C4-2B (cell line): ENCODE results near the gene ST6GALNAC3.

Source experiments
- H3K27ac ChIP-seq: fragments of 450-650 bp; 2 replicates; pipeline ENCODE4 v1.5.1; 2017
- CTCF ChIP-seq: fragments of 450-650 bp; conservative IDR thresholded peaks from 2 replicates; pipeline ENCODE4 v1.5.1; 2017; ENCODE audit warnings: mild to moderate bottlenecking
- ZFX ChIP-seq: fragments of 450-650 bp; IDR thresholded peaks from 2 replicates; pipeline ENCODE4 v1.6.1; 2017

Gene ST6GALNAC3

GRCh38 chr1:76158126-76158525 lies 83.6 kb downstream of the ST6GALNAC3 start:
- TF ChIP-seq ZFX: no peak
- H3K27ac ChIP-seq: no peak overlapping the region

GRCh38 chr1:76160225-76160624 lies 85.7 kb downstream of the ST6GALNAC3 start:
- TF ChIP-seq ZFX (no peak), CTCF (no peak)
- no peak overlapping the region for H3K27ac ChIP-seq

DNA sequence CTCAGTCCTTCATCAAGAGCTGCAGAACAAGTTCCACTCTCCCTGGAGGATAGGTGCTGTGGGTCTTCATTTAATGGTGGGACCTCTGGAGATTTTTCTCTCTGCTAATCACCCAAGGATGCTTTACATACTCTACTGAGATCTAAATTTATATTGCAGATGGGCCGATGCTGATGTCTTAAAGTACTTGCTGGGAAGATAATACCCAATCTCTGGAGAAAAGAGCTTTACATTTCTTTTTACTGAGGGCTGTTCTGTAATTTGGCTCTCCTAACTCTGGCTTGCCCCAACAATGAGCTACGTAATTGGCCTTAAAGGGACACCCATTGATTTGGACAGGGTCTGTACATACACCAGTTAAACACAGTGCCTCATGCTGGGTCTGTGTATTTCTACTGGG lies 86.9 kb downstream of the ST6GALNAC3 start:
- no peak overlapping the region for H3K27ac ChIP-seq
- TF ChIP-seq CTCF: no peak
- TF ChIP-seq ZFX: no peak

DNA sequence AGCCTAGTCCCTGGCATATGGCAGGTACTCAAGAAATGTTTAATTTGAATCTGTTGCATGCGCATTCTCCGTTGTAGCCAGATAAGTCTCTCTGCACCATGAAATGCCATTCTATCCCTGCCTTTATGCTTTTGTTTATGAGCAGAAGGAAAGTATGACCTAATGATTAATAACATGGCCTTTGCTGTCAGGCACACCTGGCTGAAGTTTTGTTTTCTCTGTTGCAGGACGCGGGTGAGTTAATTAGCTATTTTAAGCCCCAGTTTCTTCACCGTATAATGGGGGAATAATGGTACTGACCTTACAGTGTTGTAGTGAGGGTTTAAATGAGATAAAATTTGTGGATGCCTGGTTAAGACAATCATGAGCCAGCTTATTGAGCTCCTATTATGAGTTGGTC lies 87.7 kb downstream of the ST6GALNAC3 start:
- H3K27ac ChIP-seq: no peak overlapping the region
- no peak for TF ChIP-seq ZFX

- no peak overlapping the region for H3K27ac ChIP-seq
- no peak for TF ChIP-seq CTCF
- TF ChIP-seq ZFX: no peak
Measured at GRCh38 chr1:76164165-76164564, 89.6 kb downstream of the ST6GALNAC3 start.

GRCh38 chr1:76170084-76170483 lies 95.5 kb downstream of the ST6GALNAC3 start:
- no peak for TF ChIP-seq CTCF
- TF ChIP-seq ZFX: no peak

GRCh38 chr1:76170513-76170912 lies 96.0 kb downstream of the ST6GALNAC3 start:
- TF ChIP-seq CTCF (no peak), ZFX (no peak)
- no peak overlapping the region for H3K27ac ChIP-seq

More at GRCh38 chr1:76170084-76170483, 95.5 kb downstream of the ST6GALNAC3 start:
- H3K27ac ChIP-seq: no peak overlapping the region

GRCh38 chr1:76176000-76176399 lies 101.5 kb downstream of the ST6GALNAC3 start:
- H3K27ac ChIP-seq: no peak overlapping the region
- TF ChIP-seq CTCF: no peak
- no peak for TF ChIP-seq ZFX

DNA sequence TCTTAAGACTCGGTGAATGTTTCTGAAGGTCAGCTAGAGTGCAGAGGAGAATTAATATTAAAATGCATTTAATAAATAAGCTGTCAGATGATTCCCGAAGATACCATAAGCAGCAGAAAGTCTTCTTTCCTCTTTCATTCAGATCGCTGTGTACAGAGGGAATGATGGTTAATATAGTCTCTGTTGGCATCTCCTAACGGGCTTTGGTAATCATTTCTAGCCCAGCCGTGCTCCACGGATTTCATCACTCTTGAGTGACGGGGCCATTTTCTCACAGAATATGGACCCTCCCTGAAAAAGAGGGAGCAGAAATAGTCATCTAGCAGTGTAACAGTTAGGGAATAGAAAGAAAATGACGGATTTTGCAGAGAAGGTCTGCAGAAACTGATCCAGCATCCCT lies 103.1 kb downstream of the ST6GALNAC3 start:
- no peak for TF ChIP-seq ZFX
- TF ChIP-seq CTCF: no peak
- H3K27ac ChIP-seq: no peak overlapping the region
